ENCODE results near the gene ROMO1.
"Not testable (repeated sequence)": the region's sequence is repeated elsewhere in the genome, so short reads cannot be mapped to it uniquely, and the experiment has no call there.

Gene ROMO1

DNA sequence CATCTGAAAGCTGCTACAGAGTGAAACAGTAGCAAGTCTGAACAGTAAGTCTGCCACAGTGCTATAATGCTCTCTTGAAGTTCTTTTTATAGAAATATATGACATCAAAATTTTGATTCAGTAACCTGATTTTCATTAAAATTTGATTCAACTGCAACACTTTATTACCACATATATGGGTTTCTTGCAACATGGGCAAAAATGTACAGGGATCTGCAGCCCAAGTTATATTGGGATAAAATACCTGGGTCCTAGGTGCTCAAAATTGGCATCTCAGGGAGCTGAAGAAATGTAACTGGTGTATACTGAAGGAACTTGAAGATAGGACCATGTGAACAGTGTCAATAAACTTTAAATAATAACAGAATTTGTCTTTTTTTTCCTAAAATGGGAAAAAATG is 10.8 kb downstream of the ROMO1 start:
- DNase-seq (ENCODE audit: low read depth, low spot score): no peak

DNA sequence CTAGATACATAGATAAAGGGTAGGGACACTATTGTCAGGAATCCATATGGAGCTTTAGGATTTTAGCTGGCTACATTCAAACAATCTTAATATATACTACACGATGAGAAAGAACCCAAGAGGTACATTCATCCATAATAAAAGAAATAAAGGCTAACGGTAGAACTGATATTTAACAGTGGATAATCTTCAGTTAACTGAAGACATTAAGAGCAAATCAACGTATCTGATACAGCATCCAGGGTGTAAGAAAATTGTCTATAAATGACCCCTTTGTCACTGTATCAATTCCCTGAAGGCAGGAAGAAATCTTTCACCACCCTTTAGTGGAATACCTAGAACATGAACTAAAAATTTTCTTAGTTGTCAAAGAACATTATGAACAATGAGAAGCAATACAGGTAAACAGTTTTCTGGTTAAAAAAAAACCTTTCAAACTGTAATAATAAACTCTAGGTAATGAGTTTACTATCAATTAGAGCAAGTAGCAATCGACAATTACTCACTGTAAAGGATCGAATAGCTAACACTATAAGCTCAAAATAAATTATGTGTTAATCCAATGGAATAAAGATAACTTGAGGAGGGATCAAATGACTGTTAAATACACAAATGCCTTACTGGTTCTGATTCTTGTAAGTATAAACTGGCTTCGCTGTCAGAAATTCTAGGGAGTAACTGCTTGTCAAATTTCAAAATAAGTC is 11.8 kb downstream of the ROMO1 start:
- DNase-seq (ENCODE audit: low read depth, low spot score): no peak

DNA sequence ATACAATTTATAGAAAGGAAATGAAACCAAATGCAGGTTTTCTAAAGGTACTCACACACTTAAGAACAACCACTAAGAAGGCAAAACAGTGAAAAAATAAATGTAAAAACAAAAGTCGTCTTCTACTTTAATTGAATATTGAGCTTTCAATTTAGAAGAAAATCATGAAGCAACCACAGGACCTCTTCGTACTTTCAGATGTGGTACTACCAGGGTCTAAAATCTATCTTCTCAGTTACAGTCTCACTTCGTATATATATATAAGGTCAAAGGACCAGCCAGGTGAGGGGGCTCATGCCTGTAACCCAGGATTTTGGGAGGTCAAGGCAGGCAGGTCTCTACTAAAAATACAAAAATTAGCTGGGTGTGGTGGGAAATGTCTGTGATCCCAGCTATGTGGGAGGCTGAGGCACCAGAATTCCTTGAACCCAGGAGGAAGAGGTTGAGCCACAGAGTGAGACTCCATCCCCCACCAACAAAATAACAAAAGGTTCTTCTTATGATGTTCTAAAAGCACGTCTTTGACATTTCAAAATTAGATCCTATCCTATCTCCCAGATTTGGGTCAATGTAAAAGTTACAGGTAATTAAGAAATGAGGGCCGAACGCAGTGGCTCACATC is 12.5 kb downstream of the ROMO1 start:
- DNase-seq (ENCODE audit: low read depth, low spot score): no peak

DNA sequence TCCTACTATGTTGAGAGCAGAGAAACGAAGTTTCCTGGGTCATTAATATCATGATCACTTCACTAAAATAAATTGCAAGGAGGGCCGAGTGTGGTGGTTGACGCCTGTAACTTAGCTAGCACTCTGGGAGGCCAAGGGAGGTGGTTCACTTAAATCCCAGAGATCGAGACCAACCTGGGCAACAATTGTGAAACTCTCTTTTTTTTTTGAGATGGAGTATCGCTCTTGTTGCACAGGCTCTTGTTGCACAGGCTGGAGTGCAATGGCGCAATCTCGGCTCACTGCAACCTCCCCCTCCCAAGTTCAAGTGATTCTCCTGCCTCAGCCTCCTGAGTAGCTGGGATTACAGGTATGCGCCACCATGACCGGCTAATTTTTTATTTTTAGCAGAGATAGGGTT is 13.9 kb downstream of the ROMO1 start:
- DNase-seq (ENCODE audit: low read depth, low spot score): not testable (repeated sequence)

DNA sequence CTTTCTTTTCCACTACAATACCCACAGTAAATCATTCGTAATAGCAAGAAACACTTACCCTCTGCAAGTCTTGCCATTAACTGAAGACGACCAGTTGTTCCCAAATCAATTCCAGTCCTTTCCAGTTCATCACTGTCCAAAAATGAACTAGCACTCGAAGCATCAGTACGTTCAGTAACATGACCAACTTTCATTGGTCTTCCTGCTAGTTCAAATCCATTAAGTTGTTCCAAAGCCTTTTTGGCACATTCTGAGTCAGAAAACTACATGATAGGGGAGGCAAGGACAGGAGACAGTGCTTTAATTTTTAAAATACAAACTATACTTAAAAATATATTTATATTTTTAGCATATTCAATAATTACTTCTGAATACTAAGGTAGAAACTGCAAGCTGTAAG is 14.9 kb downstream of the ROMO1 start:
- DNase-seq (ENCODE audit: low read depth, low spot score): no peak

DNA sequence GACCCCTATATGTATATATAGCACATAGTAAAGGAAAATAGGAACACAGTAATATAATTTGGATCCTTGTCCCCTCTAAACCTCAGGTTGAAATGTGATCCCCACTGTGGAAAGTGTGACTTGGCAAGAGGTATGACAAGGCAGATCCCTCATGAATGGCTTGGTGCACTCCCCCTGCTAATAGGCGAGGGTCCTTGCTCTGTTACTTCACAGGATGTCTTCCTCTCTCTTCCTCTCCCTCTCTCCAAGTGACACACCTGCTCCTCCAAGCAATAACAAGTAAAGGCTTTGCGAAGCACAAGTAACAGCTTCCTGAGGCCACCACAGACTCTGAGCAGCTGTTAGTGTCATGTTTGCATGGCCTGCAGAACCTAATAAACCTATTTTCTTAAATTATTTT is 16.4 kb downstream of the ROMO1 start:
- DNase-seq (ENCODE audit: low read depth, low spot score): no peak

DNA sequence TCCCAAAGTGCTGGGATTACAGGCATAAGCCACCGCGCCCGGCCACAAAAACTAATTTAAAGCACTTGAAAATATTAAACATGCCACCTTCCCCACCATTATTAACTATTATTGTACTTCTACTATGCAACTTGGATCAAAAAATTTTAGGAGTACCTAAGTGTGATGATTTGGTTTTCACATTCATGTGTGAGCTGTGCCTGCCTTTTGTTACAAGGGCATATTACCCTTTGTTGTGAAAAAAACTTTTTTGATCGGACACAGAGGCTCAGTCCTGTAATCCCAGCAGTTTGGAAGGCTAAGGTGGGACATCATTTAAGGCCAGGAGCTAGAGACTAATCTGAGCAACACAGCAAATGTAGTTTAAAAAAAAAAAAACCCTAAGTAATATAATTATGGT is 17.1 kb downstream of the ROMO1 start:
- DNase-seq (ENCODE audit: low read depth, low spot score): no peak

DNA sequence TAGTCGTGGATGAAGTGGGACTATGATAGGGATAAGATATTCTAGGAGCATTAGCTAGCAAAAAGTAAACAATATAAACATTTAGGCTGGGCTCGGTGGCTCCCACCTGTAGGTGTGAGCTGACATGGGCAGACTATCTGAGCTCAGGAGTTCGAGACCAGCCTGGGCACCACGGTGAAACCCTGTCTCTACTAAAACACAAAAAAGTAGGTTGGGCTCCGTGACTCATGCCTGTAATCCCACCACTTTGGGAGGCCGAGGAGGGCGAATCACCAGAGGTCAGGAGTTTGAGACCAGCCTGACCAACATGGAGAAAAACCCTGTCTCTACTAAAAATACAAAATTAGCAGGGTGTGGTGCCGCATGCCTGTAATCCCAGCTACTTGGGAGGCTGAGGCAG is 19.1 kb downstream of the ROMO1 start:
- DNase-seq (ENCODE audit: low read depth, low spot score): not testable (repeated sequence)

DNA sequence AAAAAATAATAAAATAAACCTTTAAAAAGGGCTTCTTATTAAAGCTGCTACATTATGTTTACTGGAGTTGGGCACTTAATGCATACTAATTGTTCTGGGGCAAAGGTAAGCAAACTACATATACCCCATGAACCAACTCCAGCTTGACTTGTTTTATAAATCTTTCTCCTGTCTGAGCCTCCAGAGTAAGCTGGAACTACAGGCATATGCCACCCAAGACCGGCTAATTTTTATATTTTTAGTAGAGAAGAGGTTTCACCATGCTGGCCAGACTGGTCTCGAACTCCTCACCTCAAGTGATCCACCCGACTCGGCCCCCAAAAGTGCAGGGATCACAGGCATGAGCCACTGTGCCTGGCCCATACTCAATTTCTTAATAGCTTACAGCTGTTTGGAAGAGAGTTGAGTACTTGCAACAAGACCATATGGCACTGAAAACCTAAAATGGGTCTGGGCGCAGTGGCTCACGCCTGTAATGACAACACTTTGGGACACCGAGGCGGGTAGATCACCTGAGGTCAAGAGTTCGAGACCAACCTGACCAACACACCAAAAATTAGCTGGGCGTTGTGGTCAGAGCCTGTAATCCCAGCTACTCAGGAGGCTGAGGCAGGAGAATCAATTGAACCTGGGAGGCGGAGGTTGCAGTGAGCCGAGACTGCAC is 19.9 kb downstream of the ROMO1 start:
- no peak for DNase-seq (ENCODE audit: low read depth, low spot score)

DNA sequence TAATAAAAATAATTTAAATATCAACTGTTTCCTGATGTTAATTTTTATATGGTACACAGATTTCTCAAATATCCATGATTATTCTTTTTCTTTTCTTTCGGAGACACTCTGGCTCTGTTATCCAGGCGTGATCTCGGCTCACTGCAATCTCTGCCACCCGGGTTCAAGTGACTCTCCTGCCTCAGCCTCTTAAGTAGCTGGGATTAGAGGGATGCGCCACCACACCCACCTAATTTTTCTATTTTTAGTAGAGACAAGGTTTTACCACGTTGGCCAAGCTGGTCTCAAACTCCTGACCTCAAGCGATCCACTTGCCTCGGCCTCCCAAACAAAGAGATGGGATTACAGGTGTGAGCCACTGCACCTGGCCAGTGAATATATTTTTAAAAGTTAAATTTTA is 20.5 kb downstream of the ROMO1 start:
- DNase-seq (ENCODE audit: low read depth, low spot score): no peak

DNA sequence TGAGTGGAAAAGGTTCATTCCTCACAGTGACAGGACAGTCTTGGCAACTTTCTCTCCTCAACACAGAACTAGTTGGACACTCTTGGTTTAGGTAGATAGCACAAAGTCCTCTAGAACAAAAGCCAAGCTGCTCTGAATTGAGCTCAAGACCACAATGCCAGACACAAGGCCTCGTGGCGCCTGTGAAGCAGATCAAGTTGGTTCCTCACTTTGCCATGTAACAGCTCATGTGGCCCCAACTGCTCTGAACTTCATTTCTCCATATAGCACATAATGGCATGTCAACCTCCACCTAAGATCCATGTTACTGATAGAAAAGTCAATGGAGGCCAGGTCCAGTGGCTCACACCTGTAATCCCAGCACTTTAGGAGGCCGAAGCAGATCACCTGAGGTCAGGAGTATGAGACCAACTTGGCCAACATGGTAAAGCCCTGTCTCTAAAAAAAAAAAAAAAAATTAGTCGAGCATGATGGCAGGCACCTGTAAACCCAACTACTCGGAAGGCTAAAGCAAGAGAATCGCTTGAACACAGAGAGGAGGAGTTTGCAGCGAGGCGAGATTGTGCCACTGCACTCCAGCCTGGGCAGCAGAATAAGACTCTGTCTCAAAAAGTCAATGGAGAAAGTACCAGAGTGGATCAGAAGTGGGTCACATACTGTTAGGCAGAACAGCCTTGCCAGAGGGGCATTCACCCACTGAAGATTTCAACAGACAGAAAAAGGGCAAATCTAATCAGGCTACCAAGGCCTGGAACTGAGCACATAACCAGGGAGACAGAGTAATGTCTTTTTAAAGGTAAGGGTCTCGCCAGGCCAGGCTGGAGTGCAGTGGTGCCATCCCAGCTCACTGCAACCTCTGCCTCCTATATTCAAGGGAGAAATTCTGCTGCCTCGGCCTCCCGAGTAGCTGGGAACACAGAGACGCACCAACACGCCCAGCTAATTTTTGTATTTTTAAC is 21.2 kb downstream of the ROMO1 start:
- DNase-seq (ENCODE audit: low read depth, low spot score): no peak

DNA sequence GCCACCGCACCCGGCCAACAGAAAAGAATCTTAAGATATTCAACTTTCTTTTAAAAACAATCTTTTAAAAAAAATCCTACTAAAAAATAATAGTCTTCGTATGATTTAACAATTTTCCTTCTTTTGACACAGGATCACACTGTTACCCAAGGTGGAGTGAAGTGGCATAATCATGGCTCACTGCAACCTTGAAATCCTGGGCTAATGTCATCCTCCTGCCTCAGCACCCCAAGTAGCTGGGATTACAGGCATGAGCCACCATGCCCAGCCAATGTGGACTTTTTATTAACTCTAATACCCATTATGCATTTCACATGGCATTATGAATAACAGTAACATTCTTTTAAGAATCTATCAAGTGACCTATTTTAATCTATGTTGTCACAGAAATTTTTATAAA is 22.0 kb downstream of the ROMO1 start:
- DNase-seq (ENCODE audit: low read depth, low spot score): no peak

DNA sequence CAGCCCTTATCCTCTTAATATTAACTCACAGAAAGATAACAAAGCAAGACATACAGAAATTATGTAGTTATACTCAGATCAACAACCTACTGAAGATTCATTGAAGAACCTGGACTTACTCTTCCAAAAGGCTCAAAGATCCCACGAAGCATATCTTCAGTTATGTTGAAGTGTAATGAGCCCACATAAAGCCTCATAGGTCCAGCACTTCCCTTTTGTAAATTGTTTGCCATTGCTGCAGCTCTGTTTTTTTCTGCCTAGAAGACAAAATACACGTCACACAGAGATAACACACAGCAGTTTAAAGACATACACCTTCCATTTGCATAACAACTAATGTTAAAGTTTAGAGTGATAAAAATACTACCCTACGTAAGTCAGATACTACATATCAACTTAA is 22.4 kb downstream of the ROMO1 start:
- DNase-seq (ENCODE audit: low read depth, low spot score): no peak

DNA sequence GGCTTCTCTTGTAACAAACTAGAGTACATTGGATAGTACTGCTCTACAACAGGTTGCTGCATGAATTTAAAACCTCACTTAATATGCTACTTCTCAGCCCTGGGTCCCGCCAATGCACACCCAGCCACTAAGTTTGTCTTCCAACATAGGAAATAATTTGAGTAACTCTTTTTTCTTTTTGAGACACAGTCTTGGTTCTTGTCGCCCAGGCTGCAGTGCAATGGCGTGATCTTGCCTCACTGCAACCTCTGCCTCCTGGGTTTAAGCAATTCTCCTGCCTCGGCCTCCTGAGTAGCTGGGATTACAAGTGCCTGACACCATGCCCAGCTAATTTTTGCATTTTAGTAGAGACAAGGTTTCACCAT is 24.1 kb downstream of the ROMO1 start:
- not testable (repeated sequence) for DNase-seq (ENCODE audit: low read depth, low spot score)

DNA sequence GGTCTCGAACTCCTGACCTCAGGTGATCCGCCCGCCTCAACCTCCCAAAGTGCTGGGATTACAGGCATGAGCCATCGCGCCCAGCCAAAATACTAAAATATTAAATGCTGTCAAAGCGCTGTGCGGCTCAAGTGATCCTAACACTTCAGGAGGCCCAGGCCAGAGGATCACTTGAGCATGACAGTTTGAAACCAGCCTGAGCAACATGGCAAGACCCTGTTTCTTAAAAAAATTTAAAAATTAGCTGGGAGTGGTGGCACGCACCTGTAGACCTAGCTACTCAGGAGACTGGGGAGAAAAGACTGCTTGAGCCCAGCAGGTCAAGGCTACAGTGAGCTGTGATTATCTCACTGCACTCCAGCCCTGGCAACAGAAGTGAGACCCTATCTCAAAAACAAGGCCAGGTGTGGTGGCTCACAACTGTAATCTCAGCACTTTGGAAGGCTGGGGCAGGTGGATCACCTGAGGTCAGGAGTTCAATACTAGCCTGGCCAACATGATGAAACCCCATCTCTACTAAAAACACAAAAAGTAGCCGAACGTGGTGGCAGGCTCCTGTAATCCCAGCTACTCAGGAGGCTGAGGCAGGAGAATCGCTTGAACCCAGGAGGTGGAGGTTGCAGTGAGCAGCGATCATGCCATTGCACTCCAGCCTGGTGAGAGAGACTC is 24.6 kb downstream of the ROMO1 start:
- not testable (repeated sequence) for DNase-seq (ENCODE audit: low read depth, low spot score)

DNA sequence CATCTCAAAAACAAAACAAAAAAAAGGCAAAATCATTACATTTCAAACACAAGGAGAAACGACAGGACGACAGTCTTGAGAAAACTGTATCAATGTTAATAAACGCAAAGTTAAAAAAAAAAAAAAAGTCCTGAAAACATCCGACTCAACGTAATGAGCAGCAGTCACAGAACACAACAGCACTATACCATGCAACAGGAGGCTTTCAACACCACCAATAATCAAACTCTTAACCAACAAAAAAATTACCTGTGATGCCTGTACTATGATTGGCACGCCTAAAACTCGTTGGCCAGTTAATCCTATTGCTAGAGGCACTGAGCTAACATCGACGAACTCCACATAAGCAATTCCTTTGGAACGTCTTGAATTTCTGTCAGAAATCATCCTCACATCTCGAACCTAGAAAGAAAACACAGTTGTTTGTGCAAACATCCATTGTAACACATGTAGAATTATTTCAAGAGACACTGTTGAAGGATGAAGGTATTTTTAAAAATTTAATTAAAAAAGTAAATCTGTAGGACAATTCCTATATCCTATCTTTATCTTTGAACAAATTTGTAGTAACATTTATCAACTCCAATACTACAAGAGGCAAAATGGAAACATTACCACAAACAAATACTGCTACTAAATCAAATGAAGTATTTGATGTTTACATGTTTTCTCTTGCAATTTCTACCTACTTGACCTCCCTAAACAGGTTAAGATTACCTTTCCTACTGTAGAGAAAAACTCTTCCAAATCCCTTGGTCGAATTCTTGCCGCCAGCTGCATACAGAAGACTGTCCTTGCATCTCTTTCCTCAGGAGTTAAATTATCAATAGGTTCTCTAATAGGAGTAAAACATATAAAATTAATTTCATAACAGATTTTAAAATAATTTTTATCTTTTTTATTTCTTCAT is 25.4 kb downstream of the ROMO1 start:
- DNase-seq (ENCODE audit: low read depth, low spot score): no peak

DNA sequence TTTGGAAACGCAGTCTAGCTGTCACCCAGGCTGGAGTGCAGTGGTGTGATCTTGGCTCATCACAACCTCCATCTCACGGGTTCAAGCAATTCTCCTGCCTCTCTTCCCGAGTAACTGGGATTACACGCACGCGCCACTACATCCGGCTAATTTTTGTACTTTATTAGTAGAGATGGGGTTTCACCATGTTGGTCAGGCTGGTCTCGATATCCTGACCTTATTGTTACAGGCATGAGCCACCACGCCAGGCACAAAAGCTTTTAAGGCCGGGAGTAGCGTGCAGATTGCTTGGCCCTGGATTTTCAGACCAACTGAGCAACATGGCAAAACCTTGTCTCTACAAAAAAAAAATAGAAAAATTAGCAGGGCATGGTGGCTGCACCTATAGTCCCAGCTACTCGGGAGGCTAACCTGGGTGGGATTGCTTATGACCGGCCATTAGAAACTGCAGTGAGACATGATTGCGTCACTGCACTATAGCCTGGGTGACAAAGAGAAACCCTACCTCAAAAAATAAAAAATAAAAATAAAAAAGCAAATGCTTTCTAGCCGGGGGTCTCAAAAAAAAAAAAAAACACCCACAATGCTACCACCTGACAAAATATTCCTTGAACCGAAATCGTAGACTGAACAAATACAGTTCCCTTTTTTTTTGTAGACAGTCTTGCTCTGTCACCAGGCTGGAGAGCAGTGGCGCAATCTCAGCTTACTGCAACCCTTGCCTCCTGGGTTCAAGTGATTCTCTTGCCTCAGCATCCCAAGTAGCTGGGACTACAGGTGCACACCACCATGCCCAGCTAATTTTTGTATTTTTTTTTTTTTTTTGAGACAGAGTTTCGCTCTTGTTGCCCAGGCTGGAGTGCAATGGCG is 27.9 kb downstream of the ROMO1 start:
- DNase-seq (ENCODE audit: low read depth, low spot score): no peak

DNA sequence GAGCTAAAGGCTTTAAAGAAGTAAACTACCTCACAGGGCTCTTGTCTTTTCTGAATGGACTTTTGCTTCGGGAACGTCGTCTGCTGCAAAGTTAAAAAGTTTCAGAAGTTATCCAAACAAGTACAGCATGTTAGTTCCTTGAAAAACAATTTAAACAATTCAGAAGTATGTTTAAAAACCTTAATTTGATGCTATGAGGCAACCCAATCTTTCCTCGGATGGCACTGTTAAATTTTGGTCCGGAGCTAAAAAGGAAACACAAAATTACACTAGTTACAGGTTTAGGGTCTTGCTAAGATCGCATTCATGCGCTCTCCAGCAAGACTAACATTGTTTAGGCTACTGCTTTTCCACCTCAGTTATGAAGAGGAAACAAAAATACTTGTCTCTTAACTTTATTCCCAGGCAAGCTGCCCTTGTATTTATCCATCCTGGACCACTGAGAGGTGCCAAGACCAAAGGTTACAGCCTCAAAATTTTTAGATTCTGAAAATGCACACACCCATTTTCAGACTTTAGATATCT is 30.1 kb downstream of the ROMO1 start:
- DNase-seq (ENCODE audit: low read depth, low spot score): no peak
